Mucosa of rectum (tissue), 2 donors: Measurements from ENCODE around the gene CCDC15.

ENCODE experiments used
- H3K27ac ChIP-seq, 2 donors: one replicate each; pipeline ENCODE4 v1.7.0; 2013; ENCODE audit warnings: inconsistent platforms in 2 of 2, low read depth in 2 of 2, low read length in 2 of 2
- H3K27me3 ChIP-seq, 2 donors: one replicate each; pipeline ENCODE4 v1.7.0; 2013; ENCODE audit warnings: low read length in 2 of 2; ENCODE audit not compliant: control insufficient read depth in 2 of 2, insufficient read depth in 2 of 2
- H3K36me3 ChIP-seq, 2 donors: one replicate each; pipeline ENCODE4 v1.7.0; 2013; ENCODE audit warnings: low read length in 2 of 2; ENCODE audit not compliant: control insufficient read depth in 2 of 2, insufficient read depth in 2 of 2
- H3K4me1 ChIP-seq, 2 donors: one replicate each; pipeline ENCODE4 v1.7.0; 2013; ENCODE audit warnings: low read length in 2 of 2, mild to moderate bottlenecking in 1 of 2; ENCODE audit not compliant: control insufficient read depth in 2 of 2, insufficient read depth in 2 of 2
- H3K4me3 ChIP-seq, 2 donors: one replicate each; pipeline ENCODE4 v1.7.0; 2013; ENCODE audit warnings: low read length in 2 of 2
- H3K9ac ChIP-seq, 2 donors: one replicate each; pipeline ENCODE4 v1.7.0; 2013; ENCODE audit warnings: low read length in 2 of 2, low read depth in 1 of 2, mild to moderate bottlenecking in 1 of 2
- H3K9me3 ChIP-seq, 2 donors: one replicate each; pipeline ENCODE4 v1.7.0; 2013; ENCODE audit warnings: low read length in 2 of 2; ENCODE audit not compliant: control insufficient read depth in 2 of 2
- donor health status: healthy.
- donor health status: Normal muscosa, but diverticular disease.

CCDC15 gene

GRCh38 chr11:124922831-124923230 is 31.2 kb upstream of the CCDC15 start:
- Histone ChIP-seq H3K9me3 (no peaks in the 10 kb centered on the region), H3K27me3 (no peaks in the 10 kb centered on the region)

GRCh38 chr11:124923296-124923695 is 30.7 kb upstream of the CCDC15 start:
- Histone ChIP-seq H3K4me1 (peaks cover 0 to 3% of the 10 kb centered on the region in 2 donors), H3K27me3 (no peaks in the 10 kb centered on the region), H3K4me3 (no peak overlapping the region), H3K36me3 (no peaks in the 10 kb centered on the region), H3K9ac (no peak overlapping the region), H3K9me3 (no peaks in the 10 kb centered on the region), H3K27ac (no peak overlapping the region)

More at GRCh38 chr11:124922831-124923230, 31.2 kb upstream of the CCDC15 start:
- no peaks in the 10 kb centered on the region for H3K36me3 ChIP-seq
- H3K4me3 ChIP-seq: no peak overlapping the region
- peaks cover 0 to 3% of the 10 kb centered on the region in 2 donors for H3K4me1 ChIP-seq
- no peak overlapping the region for H3K27ac ChIP-seq
- H3K9ac ChIP-seq: no peak overlapping the region

GRCh38 chr11:124928942-124929665 is 24.9 kb upstream of the CCDC15 start:
- H3K27me3 ChIP-seq: peaks cover 0 to 1% of the 10 kb centered on the region in 2 donors
- no peaks in the 10 kb centered on the region for H3K4me1 ChIP-seq
- no peak overlapping the region for H3K27ac ChIP-seq
- no peak overlapping the region for H3K4me3 ChIP-seq
- no peaks in the 10 kb centered on the region for H3K9me3 ChIP-seq
- no peaks in the 10 kb centered on the region for H3K36me3 ChIP-seq
- H3K9ac ChIP-seq: no peak overlapping the region

GRCh38 chr11:124930799-124931198 is 23.2 kb upstream of the CCDC15 start:
- no peaks in the 10 kb centered on the region for H3K4me1 ChIP-seq
- H3K9ac ChIP-seq: no peak overlapping the region
- peaks cover 0 to 8% of the 10 kb centered on the region in 2 donors for H3K27me3 ChIP-seq
- no peak overlapping the region for H3K27ac ChIP-seq
- no peaks in the 10 kb centered on the region for H3K9me3 ChIP-seq
- no peaks in the 10 kb centered on the region for H3K36me3 ChIP-seq
- H3K4me3 ChIP-seq: no peak overlapping the region

GRCh38 chr11:124934862-124935547 is 19.0 kb upstream of the CCDC15 start:
- Histone ChIP-seq H3K9ac (no peak overlapping the region), H3K4me1 (no peaks in the 10 kb centered on the region), H3K9me3 (no peaks in the 10 kb centered on the region), H3K27ac (no peak overlapping the region), H3K4me3 (no peak overlapping the region), H3K27me3 (peaks cover 4 to 12% of the 10 kb centered on the region in 2 donors), H3K36me3 (no peaks in the 10 kb centered on the region)

GRCh38 chr11:124935548-124936514 is 18.2 kb upstream of the CCDC15 start, which contains the start of gene HEPACAM:
Gene HEPACAM (minus strand): TSS chr11:124936047. CDS start chr11:124936006, 41 bp downstream.
- H3K27ac ChIP-seq: no peak within 1 kb of the TSS

GRCh38 chr11:124937336-124937935 is 16.6 kb upstream of the CCDC15 start:
- Histone ChIP-seq H3K36me3 (no peaks in the 10 kb centered on the region), H3K27ac (no peak overlapping the region), H3K4me1 (no peaks in the 10 kb centered on the region), H3K4me3 (no peak overlapping the region), H3K9me3 (no peaks in the 10 kb centered on the region), H3K27me3 (peaks cover 4 to 12% of the 10 kb centered on the region in 2 donors), H3K9ac (no peak overlapping the region)

More at GRCh38 chr11:124935548-124936514, 18.2 kb upstream of the CCDC15 start, which contains the start of gene HEPACAM:
- Histone ChIP-seq H3K9me3 (no peaks in the 10 kb centered on the region), H3K9ac (no peak within 1 kb of the TSS), H3K4me1 (no peaks in the 10 kb centered on the region), H3K27me3 (peaks cover 4 to 12% of the 10 kb centered on the region in 2 donors), H3K4me3 (no peak within 1 kb of the TSS), H3K36me3 (no peaks in the 10 kb centered on the region)

- Histone ChIP-seq H3K4me3 (no peak overlapping the region), H3K27ac (no peak overlapping the region), H3K4me1 (no peaks in the 10 kb centered on the region), H3K27me3 (peaks cover 4 to 12% of the 10 kb centered on the region in 2 donors), H3K9me3 (no peaks in the 10 kb centered on the region), H3K9ac (no peak overlapping the region), H3K36me3 (no peaks in the 10 kb centered on the region)
Measured at GRCh38 chr11:124938206-124938765, 15.7 kb upstream of the CCDC15 start.

GRCh38 chr11:124938970-124939369 is 15.0 kb upstream of the CCDC15 start:
- H3K4me3 ChIP-seq: no peak overlapping the region
- H3K36me3 ChIP-seq: no peaks in the 10 kb centered on the region
- H3K27me3 ChIP-seq: peaks cover 4 to 12% of the 10 kb centered on the region in 2 donors
- H3K9ac ChIP-seq: no peak overlapping the region
- no peaks in the 10 kb centered on the region for H3K9me3 ChIP-seq
- H3K4me1 ChIP-seq: no peaks in the 10 kb centered on the region
- no peak overlapping the region for H3K27ac ChIP-seq
